NOMO-1 treated with DMSO at 0.1 percent for 48 hours (cell line): Measurements from ENCODE around the gene SOS2.

Source experiments
- DNase-seq: peaks from one replicate; lab custom pipeline; 2025; ENCODE audit not compliant: unreplicated experiment; lab: John Stamatoyannopoulos, UW

SOS2 gene

DNA sequence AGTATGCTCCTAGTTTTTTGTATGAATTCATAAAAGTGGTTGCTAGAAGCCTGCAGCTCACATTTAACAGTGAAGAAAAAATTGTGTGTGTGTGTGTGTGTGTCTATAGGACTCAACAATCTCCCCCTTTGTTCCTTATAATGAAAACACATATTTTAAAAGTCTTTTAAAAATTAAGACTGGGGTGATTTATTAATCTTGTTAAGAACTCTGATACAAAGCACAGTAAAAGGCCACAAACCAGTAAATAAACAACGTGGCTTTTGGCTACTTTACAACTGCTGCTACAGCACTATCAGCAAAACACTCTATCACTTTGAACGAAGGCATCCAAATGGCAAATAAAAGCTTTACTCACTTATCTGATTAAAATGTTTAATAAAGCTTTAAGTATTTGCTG lies 114.4 kb downstream of the SOS2 start:
- no peak for DNase-seq

DNA sequence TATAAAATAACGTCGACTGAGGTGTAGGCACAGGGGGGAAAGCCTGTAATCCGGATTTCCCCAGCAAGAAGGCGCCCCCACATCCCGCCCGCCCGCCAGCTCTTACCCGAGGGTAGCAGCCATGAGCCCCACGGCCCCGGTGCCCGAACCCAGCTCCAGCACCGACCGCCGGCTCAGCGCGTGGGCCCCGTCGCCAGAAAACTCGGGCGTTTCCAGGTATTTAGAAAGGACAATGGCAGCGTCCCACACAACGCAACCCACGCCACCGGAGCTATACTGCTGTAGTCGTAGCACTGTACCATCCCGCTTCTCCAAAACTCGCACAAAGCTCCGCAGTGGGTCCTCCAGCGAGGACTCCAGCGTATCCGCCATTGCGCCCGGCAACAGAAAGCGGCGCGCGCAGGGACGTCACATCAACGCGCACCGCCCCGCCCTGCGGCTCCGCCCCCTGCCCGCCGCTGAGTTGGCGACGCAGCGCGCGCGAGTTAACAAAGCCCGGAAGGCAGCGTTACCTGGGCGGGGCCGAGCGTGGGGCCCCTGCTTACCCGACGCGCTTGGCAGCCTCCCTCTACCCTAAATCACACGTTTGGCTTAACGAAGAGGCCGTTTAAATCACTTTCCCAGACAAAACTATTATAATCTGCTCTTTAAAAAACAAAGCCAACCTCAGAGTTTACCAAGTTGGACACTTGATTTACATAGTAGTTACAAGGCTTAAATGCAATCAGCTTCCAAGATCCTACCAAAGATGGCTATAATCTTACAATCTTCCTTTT lies 115.0 kb downstream of the SOS2 start, which contains the start of gene VCPKMT:
VCPKMT (minus strand) TSS at position 392 of the 776 bp plus-strand sequence; CDS start at position 372, 20 bp downstream.
- DNase-seq: peak; percentile 93

DNA sequence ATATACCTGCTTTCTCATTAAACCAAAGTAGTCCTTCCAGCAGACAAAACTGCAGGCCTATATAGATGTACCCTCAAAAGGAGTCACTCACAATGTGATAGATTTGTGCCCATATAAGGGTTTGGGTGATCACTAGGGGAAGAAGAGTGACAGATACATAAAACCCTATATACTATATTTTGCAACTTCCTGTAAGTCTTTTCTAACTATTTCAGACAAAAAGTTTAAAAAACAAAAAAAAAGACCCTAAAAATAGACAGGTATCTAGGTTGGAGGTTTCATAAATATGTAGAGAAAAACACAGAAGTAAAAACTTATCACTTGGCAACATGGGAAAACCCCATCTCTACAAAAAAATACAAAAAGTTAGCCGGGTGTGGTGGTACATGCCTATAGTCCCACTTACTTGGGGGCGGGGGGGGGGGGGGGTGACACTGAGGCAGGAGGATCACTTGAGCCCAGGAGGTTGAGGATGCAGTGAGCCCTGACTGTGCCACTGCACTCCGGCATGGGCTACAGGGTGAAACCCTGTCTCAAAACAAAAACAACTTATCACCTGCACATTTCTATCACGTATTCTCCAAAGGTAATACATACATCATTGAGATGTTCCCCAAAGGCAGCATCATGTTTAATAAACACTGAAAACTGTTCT lies 117.9 kb downstream of the SOS2 start:
- no peak for DNase-seq

GRCh38 chr14:50110323-50111037 lies 120.9 kb downstream of the SOS2 start:
- DNase-seq: no peak

- DNase-seq: no peak
Measured at GRCh38 chr14:50109342-50109741, 122.0 kb downstream of the SOS2 start.

DNA sequence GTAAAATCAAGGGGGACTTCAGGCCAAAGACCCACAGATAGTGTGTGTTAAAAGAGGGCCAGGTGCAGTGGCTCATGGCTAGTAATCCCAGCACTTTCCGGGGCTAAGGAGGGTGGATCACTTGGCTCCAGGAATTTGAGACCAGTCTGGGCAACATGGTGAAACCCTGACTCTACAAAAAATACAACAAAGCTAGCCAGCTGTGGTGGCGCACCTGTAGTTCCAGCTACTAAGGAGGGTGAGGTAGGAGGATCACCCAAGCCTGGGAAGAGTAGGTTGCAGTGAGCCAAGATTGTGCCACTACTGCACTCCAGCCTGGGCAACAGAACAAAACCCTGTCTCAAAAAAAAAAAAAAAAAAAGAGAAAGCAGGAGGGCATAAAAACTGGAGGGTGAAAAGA lies 123.5 kb downstream of the SOS2 start:
- no peak for DNase-seq

DNA sequence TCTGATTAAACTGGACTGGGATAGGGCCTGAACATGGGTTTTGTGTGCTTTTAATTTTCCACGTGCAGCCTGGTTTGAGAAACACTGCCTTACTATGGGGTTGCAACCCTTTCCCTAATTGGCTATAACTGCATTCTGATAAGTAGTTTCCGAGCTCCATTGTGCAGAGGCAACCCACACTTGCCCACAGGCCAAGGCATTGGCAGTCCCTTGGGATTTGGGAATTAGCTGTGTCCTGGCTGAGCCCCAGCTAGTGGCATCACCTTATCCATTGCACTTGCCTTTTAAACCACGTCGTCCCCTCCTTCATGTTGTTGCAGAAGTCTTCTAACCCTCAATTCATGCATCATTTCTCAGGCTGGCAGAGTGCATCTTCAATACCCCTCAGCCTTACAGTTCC lies 125.2 kb downstream of the SOS2 start:
- no peak for DNase-seq

- DNase-seq: no peak
Measured at GRCh38 chr14:50103558-50103957, 127.8 kb downstream of the SOS2 start.

- DNase-seq: no peak
Measured at GRCh38 chr14:50101417-50101816, 130.0 kb downstream of the SOS2 start.

GRCh38 chr14:50100805-50101204 lies 130.6 kb downstream of the SOS2 start:
- no peak for DNase-seq

- no peak for DNase-seq
Measured at GRCh38 chr14:50099335-50099734, 132.0 kb downstream of the SOS2 start.

DNA sequence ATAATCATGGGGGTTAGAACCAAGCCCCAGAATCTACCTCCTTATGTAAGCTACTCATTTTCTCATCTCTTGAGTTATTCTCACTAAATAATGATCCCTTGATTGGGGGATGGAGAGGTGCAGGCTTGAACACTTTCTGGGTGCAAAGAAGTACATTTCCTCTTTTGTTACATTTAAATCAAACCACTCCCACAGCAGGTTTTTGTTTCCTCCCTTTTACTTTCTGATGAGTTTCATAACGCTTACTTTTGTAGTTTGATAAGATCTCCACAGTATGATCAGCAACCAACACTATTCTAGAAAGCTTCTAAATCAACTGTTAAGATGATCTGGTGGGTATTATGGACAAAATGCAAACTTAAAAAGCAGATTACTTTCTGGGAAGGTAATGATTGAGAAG lies 135.5 kb downstream of the SOS2 start:
- DNase-seq: peak; percentile 54

- no peak for DNase-seq
Measured at GRCh38 chr14:50094056-50094755, 137.2 kb downstream of the SOS2 start.

GRCh38 chr14:50093496-50093895 lies 137.9 kb downstream of the SOS2 start:
- DNase-seq: no peak

- DNase-seq: no peak
Measured at GRCh38 chr14:50092006-50092555, 139.3 kb downstream of the SOS2 start.

DNA sequence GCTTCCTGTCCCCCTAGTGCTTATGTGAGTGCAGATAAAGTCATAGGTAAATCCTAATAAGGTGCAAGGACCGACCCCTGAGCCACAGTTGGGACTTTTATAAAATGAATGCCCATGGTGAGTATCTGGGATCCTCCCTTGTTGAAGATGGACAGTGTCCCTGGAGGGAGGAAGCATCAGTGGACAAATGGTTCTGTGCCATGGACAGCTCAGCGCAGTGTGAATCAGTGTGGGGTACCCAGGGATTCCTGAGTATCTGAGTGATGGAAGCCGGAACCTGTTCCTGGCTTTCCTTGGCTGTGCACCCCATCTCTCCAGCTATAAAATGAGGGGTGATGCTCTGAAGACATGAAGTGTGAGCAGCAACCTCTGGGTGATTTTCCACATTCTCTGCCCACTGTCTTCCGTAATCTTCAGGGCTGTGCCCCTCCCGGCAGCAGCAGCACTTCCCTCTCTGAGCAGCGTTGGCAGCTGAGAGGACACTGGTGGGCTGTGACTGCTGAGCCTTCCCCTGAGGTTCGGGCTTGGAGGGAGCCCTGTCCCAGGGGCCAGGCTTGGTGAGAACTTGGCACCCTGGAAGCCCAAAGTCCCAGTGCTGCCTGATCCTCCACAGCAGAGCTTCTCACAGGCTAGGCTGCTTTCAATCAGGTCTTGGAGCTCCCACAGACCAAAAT lies 140.0 kb downstream of the SOS2 start:
- DNase-seq: no peak

DNA sequence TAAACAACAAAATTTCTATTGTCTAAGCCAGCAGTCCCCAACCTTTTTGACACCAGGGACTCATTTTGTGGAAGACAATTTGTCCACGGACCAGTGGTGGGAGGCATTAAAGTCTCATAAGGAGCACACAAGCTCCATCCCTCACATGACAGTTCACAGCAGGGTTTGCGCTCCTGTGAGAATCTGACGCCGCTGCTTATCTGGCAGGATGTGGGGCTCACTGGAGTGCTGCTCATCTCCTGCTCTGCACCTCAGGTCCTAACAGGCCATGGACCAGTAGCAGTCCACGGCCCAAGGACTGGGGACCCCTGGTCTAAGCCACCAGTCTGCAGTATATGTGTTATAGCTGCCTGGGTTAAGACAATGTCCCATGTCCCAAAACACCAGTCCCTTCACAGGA lies 142.2 kb downstream of the SOS2 start:
- no peak for DNase-seq

- no peak for DNase-seq
Measured at GRCh38 chr14:50088731-50089130, 142.6 kb downstream of the SOS2 start.

- no peak for DNase-seq
Measured at GRCh38 chr14:50088117-50088515, 143.3 kb downstream of the SOS2 start.

- DNase-seq: peak; percentile 65
Measured at GRCh38 chr14:50087341-50088116, 143.8 kb downstream of the SOS2 start.
